ENCODE data around the gene PDZD2.
"Not testable (repeated sequence)": the region's sequence is repeated elsewhere in the genome, so short reads cannot be mapped to it uniquely, and the experiment has no call there.

Gene PDZD2

GRCh38 chr5:31682851-31683250 lies 43.9 kb downstream of the PDZD2 start:
- in situ Hi-C loops (cut with MboI; ENCODE audit: low sequenced_read_pairs), result no loop called here

DNA sequence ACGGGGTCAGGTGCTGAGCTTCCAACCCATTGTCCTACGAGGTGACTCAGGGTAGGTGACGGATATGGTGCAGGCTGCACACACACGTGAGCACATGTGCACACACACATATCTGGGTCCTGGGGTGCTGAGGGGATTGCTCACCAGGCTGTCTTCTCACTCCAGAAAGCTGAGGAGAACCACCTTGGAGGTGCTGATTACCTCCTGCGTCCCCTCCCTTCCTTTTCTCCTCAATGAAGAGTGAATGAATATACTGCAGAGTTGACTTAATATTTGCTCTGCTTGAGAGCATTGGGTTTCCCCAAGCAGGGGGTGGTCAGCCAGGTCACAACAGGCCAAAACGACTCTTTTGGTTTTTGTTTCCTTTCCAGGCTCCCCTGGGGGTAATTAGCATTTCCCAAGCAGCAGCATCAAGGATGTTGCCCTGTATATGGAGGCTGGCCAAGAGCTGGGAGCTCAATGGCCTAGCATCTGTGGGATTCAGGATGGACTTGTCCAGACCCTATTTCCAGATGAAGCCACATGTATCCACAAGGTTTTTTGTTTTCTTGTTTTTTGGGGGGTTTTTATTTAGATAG lies 49.7 kb downstream of the PDZD2 start:
- in situ Hi-C loops (cut with MboI; ENCODE audit: low sequenced_read_pairs), result no loop called here

DNA sequence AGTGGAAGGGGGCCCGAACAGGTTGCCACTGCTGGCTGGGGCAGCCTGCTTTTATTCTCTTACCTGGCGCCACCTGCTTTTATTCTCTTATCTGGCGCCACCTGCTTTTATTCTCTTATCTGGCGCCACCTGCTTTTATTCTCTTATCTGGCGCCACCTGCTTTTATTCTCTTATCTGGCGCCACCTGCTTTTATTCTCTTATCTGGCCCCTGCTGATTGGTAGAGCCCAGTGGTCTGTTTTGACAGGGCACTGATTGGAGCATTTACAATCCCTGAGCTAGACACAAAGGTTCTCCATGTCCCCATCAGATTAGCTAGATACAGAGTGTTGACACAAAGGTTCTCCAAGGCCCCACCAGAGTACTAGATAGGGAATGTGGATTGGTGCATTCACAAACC lies 52.5 kb downstream of the PDZD2 start:
- in situ Hi-C loops (cut with MboI; ENCODE audit: low sequenced_read_pairs), result not testable (repeated sequence)

- in situ Hi-C loops (cut with MboI; ENCODE audit: low sequenced_read_pairs), result no loop called here
Measured at GRCh38 chr5:31692561-31693221, 53.8 kb downstream of the PDZD2 start.

DNA sequence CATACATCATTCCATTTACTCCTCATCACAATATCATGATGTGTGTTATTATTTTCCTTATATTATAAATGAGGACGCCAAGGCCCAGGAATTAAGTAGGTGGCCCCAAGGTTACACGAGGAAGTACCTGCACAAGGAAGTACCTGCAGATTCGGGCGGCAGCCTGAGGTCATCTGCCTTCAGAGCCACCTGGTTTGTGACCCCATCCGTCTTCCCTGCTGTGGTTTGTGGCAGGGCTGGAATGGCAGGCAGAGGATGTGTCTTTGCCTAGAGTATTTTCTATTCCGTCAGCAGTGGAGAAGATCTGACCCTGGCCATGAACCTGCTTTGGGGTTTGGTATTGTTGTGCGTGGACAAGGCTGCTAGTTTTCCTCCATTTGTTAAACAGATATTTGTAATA lies 59.7 kb downstream of the PDZD2 start:
- in situ Hi-C loops (cut with MboI; ENCODE audit: low sequenced_read_pairs), result no loop called here

DNA sequence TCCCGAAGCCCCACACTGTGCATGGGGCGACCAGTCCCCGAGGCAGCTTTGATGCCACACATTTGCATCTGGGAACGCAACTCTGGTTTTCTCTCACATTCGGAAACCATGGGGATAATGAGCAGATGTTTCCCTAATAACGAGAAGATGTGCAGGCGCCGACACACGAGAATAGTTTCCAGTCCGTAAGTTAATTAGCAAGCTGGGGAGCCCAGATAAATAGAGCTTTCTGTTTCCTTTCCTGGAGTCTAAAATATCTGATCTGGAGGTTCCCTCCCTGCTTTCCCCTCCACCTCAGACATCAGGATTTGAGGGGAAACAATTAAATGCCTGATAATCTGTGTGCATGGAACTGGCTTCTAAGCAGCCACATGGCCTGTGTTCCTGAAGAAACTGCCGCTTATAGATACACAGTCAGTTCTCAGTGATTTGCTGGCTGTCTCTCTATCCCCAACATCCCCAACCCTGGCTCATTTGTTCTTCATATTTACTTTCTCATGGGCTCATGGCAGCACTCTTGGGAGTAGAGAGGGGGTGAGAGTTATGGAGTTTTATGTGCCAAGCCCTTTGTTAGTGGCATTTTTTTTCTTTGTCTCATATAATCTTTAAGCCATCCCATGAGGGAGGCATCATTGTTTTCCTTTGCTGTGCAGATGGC lies 62.8 kb downstream of the PDZD2 start:
- in situ Hi-C loops (cut with MboI; ENCODE audit: low sequenced_read_pairs), result no loop called here

DNA sequence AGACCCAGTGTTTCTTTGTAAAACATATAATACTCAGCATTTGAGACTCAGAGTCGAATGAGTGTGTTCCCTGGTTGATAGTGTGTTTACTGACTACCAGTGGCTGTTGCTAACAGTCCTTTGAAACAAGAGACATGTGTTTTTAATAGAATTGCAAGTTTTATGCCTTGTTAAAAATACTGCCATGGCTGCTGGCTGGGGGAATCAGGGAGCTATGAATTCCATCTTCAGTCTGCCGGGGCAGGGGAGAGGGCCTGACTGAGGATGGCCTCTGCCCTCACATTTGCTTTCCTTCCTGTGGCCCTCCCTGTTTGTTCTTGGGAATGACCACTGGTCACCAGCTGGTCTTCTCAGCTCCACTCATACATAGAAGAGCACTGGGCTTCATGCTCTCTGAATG lies 63.8 kb downstream of the PDZD2 start:
- in situ Hi-C loops (cut with MboI; ENCODE audit: low sequenced_read_pairs), result no loop called here

- in situ Hi-C loops (cut with MboI; ENCODE audit: low sequenced_read_pairs), result no loop called here
Measured at GRCh38 chr5:31703757-31704156, 64.8 kb downstream of the PDZD2 start.

DNA sequence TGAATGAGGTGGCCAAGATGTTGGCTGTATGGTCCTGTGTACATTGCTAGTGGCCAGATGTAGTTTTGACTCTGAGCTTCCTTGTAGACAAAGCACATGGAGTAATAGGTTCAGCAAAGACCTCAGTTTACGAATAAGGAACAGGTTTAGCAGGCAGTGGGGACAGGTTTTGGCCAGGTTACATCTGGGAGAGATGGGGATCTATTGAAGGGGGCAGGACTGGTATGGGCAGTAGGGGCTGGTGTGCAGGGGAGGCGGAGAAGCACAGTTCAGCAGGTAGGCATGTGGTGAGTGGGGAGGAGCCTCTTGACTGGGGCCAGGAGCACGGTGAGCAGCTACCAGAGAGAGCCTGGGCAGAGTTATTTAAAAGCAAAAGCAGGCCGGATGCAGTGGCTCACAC lies 67.3 kb downstream of the PDZD2 start:
- in situ Hi-C loops (cut with MboI; ENCODE audit: low sequenced_read_pairs), result no loop called here

DNA sequence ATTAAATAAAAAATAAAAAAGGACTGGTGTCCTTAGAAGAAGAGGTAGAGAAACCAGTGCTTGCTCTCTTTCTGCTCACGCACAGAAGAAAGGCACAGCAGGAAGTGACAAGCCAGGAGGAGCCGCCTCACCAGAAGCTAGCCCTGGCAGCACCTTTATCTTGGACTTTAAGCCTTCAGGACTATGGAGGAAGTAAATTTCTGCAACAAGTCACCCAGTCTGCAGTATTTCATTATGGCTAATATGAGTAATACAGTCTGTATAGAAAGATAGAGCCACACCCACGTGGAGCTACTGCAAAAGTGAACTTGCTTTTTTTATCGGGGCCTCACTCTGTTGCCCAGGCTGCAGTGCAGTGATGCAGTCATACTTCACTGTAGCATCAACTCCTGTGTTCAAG lies 68.4 kb downstream of the PDZD2 start:
- in situ Hi-C loops (cut with MboI; ENCODE audit: low sequenced_read_pairs), result no loop called here

GRCh38 chr5:31708089-31708488 lies 69.2 kb downstream of the PDZD2 start:
- in situ Hi-C loops (cut with MboI; ENCODE audit: low sequenced_read_pairs), result no loop called here

DNA sequence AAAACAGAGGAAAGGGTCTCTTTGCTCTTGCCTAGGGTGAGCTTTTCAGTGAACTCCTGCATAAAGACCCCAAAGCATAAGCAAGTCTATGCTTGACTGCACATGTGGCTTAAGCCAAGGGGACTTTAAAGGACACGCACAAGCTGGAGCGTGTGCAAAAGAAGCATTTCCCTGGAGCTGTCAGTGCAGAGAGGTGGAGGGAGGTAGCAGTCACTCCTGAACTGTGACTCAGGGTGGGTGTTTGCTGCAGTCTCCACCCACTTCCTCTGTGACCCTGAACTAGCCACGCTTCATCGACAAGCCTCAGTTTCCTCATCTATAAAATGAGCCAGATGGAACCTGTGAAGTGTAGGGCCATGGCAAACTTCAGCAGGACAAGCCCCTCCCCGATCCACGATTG lies 72.4 kb downstream of the PDZD2 start:
- in situ Hi-C loops (cut with MboI; ENCODE audit: low sequenced_read_pairs), result no loop called here

DNA sequence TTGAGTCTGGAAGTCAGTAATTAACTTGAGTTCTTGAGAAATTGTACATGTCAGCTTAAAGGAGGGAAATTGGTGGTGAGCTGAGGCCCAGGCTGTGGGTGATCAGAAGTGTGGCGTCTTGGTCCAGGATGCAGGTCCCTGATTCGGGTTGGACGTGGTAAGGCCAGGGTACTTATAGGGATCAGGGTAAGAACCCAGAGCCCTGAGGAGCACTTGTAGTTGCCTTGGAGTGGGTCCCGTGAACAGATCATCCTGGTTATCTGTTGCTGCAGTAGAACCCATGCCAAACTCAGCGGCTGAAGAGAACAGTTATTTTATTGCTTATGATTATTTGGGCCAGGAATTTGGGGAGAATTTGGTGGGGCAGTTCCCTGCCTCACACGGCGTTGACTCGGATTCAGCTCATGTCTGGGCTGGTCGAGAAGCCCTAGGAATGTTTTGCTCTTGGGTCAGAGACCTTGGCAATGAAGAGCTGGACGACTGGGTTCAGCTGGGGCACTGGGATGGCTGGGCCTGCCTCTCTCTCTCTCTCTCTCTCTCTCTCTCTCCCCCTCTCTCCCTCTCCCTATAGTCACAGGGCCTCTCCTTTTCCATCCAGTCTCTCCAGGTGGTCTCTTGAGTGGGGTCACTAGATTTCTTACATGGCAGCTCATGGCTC lies 73.1 kb downstream of the PDZD2 start:
- in situ Hi-C loops (cut with MboI; ENCODE audit: low sequenced_read_pairs), result no loop called here

GRCh38 chr5:31717561-31717960 lies 78.6 kb downstream of the PDZD2 start:
- in situ Hi-C loops (cut with MboI; ENCODE audit: low sequenced_read_pairs), result no loop called here

GRCh38 chr5:31720004-31720403 lies 81.1 kb downstream of the PDZD2 start:
- in situ Hi-C loops (cut with MboI; ENCODE audit: low sequenced_read_pairs), result no loop called here

DNA sequence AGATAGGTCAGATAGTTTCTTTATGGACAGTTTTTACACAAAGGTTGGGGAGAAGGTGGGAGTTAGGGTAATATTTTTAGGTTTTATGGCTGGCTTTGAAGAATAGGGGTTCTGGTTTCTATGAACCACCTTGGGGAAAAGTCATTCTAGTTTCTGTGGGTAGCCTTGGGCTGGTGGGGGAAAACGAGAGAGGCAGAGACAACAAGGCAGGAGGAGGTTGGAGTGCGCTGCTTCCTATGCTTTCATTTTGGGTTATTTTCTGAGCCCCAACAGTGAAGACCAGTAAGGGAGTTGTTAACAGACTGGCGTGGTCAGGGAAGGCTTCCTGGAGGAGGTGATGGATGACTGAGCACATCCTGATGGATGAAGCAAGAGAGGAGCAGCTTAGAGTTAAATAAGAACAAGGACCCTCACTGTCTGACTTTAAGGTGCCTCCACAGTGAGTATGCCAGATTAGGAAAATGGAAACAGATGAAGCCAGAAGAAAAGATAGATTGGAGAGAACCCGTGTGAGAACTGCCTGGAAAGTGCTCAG lies 81.9 kb downstream of the PDZD2 start:
- in situ Hi-C loops (cut with MboI; ENCODE audit: low sequenced_read_pairs), result no loop called here

DNA sequence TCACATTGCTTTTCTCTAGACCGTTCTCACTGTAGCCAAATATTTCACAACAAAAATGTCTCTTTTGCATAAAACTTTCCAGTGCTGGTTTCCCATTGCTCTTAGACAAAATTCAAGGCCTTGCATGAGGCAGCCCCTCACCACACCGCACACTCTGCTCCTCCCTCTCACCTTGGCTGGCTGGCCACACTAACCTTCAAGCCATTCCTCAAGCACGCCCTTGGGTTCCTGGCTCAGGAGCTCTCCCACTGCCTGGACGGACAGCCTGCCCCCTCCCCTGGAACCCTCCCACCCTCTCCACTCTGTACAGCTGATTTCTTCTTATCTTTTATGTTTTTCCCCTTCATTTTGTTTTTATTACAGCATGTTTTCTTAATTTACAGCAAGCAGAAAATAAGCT lies 83.2 kb downstream of the PDZD2 start:
- in situ Hi-C loops (cut with MboI; ENCODE audit: low sequenced_read_pairs), result no loop called here

- in situ Hi-C loops (cut with MboI; ENCODE audit: low sequenced_read_pairs), result no loop called here
Measured at GRCh38 chr5:31725996-31726395, 87.1 kb downstream of the PDZD2 start.

GRCh38 chr5:31726952-31727351 lies 88.0 kb downstream of the PDZD2 start:
- in situ Hi-C loops (cut with MboI; ENCODE audit: low sequenced_read_pairs), result no loop called here

- in situ Hi-C loops (cut with MboI; ENCODE audit: low sequenced_read_pairs), result no loop called here
Measured at GRCh38 chr5:31728039-31728438, 89.1 kb downstream of the PDZD2 start.

- in situ Hi-C loops (cut with MboI; ENCODE audit: low sequenced_read_pairs), result not testable (repeated sequence)
Measured at GRCh38 chr5:31728806-31729205, 89.9 kb downstream of the PDZD2 start.

GRCh38 chr5:31730139-31730538 lies 91.2 kb downstream of the PDZD2 start:
- in situ Hi-C loops (cut with MboI; ENCODE audit: low sequenced_read_pairs), result no loop called here

All from HL-60/S4 (cell line).